ENCODE measurements around the gene ZCCHC24.

ZCCHC24 gene

GRCh38 chr10:79488870-79489269, 43.4 kb upstream of the ZCCHC24 start:
- Histone ChIP-seq H4K20me1 (ENCODE audit: control insufficient read depth, insufficient read depth, low read depth, low read length) (no peaks in the 10 kb centered on the region), H3K27me3 (ENCODE audit: control insufficient read depth, low read length) (peaks cover 8% of the 10 kb centered on the region; the same call in 1 of the 2 replicates), H3K79me2 (ENCODE audit: control insufficient read depth, low read length) (no peaks in the 10 kb centered on the region), H3F3A (ENCODE audit: control insufficient read depth, insufficient read depth) (no peaks in the 10 kb centered on the region), H3K4me1 (ENCODE audit: control insufficient read depth, low read length) (no peaks in the 10 kb centered on the region), H3K9me3 (ENCODE audit: control insufficient read depth, insufficient read depth, low read length) (no peaks in the 10 kb centered on the region), H3K4me3 (ENCODE audit: low read length) (no peak overlapping the region), H3K36me3 (ENCODE audit: control insufficient read depth, low read length) (no peaks in the 10 kb centered on the region), H3K4me2 (ENCODE audit: low read length) (no peak overlapping the region), H3K9me2 (replicated peaks; ENCODE audit: control insufficient read depth, low read length) (no peaks in the 10 kb centered on the region), H3K27ac (ENCODE audit: low read depth, low read length) (no peak overlapping the region)
- TF ChIP-seq CTCF (IDR thresholded peaks at IDR 0.05; ENCODE audit: low read depth, low read length, poor library complexity, severe bottlenecking) (no peak), EZH2phosphoT487 (IDR thresholded peaks at IDR 0.05; ENCODE audit: borderline replicate concordance, low read length) (no peak)

- Histone ChIP-seq H3K4me1 (ENCODE audit: control insufficient read depth, low read length) (no peaks in the 10 kb centered on the region), H3K9me2 (replicated peaks; ENCODE audit: control insufficient read depth, low read length) (no peaks in the 10 kb centered on the region), H3K9me3 (ENCODE audit: control insufficient read depth, insufficient read depth, low read length) (no peaks in the 10 kb centered on the region), H3K27ac (ENCODE audit: low read depth, low read length) (no peak overlapping the region), H3F3A (ENCODE audit: control insufficient read depth, insufficient read depth) (no peaks in the 10 kb centered on the region), H4K20me1 (ENCODE audit: control insufficient read depth, insufficient read depth, low read depth, low read length) (no peaks in the 10 kb centered on the region), H3K4me2 (ENCODE audit: low read length) (no peak overlapping the region), H3K79me2 (ENCODE audit: control insufficient read depth, low read length) (no peaks in the 10 kb centered on the region), H3K4me3 (ENCODE audit: low read length) (no peak overlapping the region), H3K27me3 (ENCODE audit: control insufficient read depth, low read length) (peaks cover 8% of the 10 kb centered on the region; the same call in 1 of the 2 replicates), H3K36me3 (ENCODE audit: control insufficient read depth, low read length) (no peaks in the 10 kb centered on the region)
- TF ChIP-seq CTCF (IDR thresholded peaks at IDR 0.05; ENCODE audit: low read depth, low read length, poor library complexity, severe bottlenecking) (no peak), EZH2phosphoT487 (IDR thresholded peaks at IDR 0.05; ENCODE audit: borderline replicate concordance, low read length) (no peak)
Observed at GRCh38 chr10:79488336-79488735, 42.9 kb upstream of the ZCCHC24 start.

- Histone ChIP-seq H4K20me1 (ENCODE audit: control insufficient read depth, insufficient read depth, low read depth, low read length) (no peaks in the 10 kb centered on the region), H3F3A (ENCODE audit: control insufficient read depth, insufficient read depth) (no peaks in the 10 kb centered on the region), H3K9me3 (ENCODE audit: control insufficient read depth, insufficient read depth, low read length) (no peaks in the 10 kb centered on the region), H3K27me3 (ENCODE audit: control insufficient read depth, low read length) (peaks cover 3% of the 10 kb centered on the region; the same call in 1 of the 2 replicates), H3K79me2 (ENCODE audit: control insufficient read depth, low read length) (no peaks in the 10 kb centered on the region), H3K27ac (ENCODE audit: low read depth, low read length) (no peak overlapping the region), H3K4me3 (ENCODE audit: low read length) (no peak overlapping the region), H3K9me2 (replicated peaks; ENCODE audit: control insufficient read depth, low read length) (no peaks in the 10 kb centered on the region), H3K4me2 (ENCODE audit: low read length) (no peak overlapping the region), H3K4me1 (ENCODE audit: control insufficient read depth, low read length) (no peaks in the 10 kb centered on the region), H3K36me3 (ENCODE audit: control insufficient read depth, low read length) (no peaks in the 10 kb centered on the region)
- TF ChIP-seq CTCF (IDR thresholded peaks at IDR 0.05; ENCODE audit: low read depth, low read length, poor library complexity, severe bottlenecking) = peak; percentile 66
- no peak for TF ChIP-seq EZH2phosphoT487 (IDR thresholded peaks at IDR 0.05; ENCODE audit: borderline replicate concordance, low read length)
Observed at GRCh38 chr10:79487296-79488194, 42.1 kb upstream of the ZCCHC24 start.

All from DOHH2 (cell line).